AG09319 (cell line): ENCODE measurements around the gene MYO3A.

Experiments
- DNase-seq: peaks from one replicate; pipeline ENCODE4 v3.0.0-alpha.2; 2010; ENCODE audit warnings: low read depth; ENCODE audit errors: extremely low read depth
- CTCF ChIP-seq: IDR thresholded peaks from 2 replicates; pipeline ENCODE4 v1.5.1; 2011; ENCODE audit warnings: low read depth, mild to moderate bottlenecking, inconsistent platforms, low read length, moderate library complexity

The MYO3A gene

DNA sequence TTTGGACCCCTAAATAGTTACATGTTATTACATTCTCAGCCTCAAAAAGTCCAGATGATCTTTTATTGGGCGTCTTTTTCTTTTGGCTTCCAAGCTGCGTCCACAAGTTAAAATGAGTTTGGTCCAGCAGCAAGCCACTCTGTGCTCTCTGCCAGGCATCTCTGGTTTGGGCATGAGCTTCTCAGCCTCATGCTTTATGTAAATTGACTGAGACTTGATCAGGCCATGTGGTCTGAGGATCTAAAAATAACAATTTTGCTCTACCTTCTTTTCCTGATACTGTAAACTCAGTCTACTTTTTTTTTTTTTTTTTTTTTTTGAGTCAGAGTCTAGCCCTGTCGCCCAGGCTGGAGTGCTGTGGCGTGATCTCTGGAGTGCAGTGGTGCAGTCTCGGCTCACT is 298.1 kb downstream of the MYO3A start:
- no peak for TF ChIP-seq CTCF
- DNase-seq = no peak

- TF ChIP-seq CTCF = no peak
- no peak for DNase-seq
These were observed 301.7 kb downstream of the MYO3A start for GRCh38 chr10:26235761-26236160.

DNA sequence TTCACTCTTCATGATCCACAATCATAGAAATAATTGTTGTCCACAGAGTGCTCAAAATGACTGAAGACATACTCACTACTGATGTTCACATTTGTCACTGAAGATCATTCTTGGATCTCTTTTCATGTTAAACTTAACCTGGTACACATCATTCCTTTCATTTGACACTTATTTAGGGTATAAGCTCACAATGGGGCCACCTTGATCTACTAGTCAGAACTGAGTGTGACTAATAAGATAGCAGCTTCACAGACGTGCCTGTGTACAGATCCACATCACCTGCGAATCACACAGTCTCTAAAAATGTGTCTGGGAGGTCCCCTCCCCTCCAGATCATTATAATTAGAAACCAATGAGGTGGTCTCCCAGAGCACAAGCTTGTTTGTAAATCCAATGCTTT is 304.3 kb downstream of the MYO3A start:
- TF ChIP-seq CTCF = no peak

GRCh38 chr10:26242706-26243350 is 308.8 kb downstream of the MYO3A start:
- no peak for TF ChIP-seq CTCF

More for the DNA sequence above, 304.3 kb downstream of the MYO3A start:
- DNase-seq = no peak

DNA sequence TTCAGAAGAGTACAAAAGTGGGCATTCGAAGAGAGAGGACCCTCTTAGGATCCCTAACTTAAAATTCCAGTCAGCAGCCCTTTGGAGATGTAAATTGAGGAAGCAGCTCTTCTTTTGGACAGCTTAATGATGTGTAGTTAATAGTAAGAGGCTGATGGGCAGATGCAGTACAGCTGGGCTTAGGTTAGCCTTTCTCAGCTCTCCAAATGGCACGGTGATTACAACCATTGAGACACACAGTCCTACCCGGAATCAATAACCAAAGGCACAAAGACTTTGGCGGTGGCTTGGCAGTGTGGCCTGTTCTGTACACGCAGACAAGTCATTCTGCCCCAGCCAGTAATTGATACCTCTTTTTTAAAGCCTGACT is 309.3 kb downstream of the MYO3A start:
- no peak for TF ChIP-seq CTCF
- no peak for DNase-seq

More at GRCh38 chr10:26242706-26243350, 308.8 kb downstream of the MYO3A start:
- no peak for DNase-seq

GRCh38 chr10:26249681-26250080 is 315.7 kb downstream of the MYO3A start:
- DNase-seq = no peak
- TF ChIP-seq CTCF = no peak

DNA sequence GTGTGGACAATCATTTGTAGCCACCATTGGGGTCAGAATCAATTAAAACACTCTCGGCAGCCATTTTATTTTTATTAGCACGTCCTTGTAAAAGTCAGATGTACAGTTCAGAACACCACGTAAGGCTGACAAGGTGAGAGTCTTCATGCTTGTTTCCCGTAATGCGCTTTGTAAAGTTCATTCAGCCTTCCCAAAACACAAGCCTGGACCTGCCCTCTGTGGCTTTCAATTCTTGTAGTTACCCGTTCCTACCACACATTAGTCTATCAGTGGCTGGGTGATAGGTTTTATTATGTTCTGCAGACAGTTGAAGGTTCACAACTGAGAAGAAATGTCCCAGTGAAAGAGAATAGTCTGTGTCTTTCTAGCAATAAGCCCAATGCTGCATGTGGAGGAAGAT is 317.9 kb downstream of the MYO3A start:
- DNase-seq = no peak
- TF ChIP-seq CTCF = no peak
